ENCODE data around the gene PHF5A. TPM values are rescaled to one million over a fixed set of nuclear protein-coding genes. Genes with fewer than 3 reads are reported as not detected.
A peak's percentile ranks its signal among the peaks of the same experiment; 100 is the strongest.

Gene PHF5A
- total and polyA plus RNA-seq, 2 donors from 2014 or later = 34.0 to 42.2 TPM

GRCh38 chr22:41418717-41419116 is 49.8 kb downstream of the PHF5A start:
- TF ChIP-seq CTCF (IDR thresholded peaks at IDR 0.05; ENCODE audit: borderline replicate concordance, extremely low read depth, insufficient read depth) = no peak
- H3K9ac ChIP-seq (ENCODE audit: low read length in 3 of 3) = no peak overlapping the region
- intact Hi-C loops (cut with DNase I) = no loop called here
- no peaks in the 10 kb centered on the region for H3K9me3 ChIP-seq (ENCODE audit: control insufficient read depth in 2 of 3, insufficient read depth in 1 of 3, low read length in 3 of 3)
- peaks cover 0 to 4% (median 0%) of the 10 kb centered on the region in 3 donors for H3K36me3 ChIP-seq (ENCODE audit: control insufficient read depth in 2 of 3, insufficient read depth in 3 of 3, low read length in 3 of 3)
- FAIRE-seq = no peak
- H3K4me1 ChIP-seq (ENCODE audit: control insufficient read depth in 2 of 3, insufficient read depth in 2 of 3, low read depth in 1 of 3, low read length in 3 of 3) = peaks cover 0 to 27% (median 23%) of the 10 kb centered on the region in 3 donors
- no peak for DNase-seq
- no peak overlapping the region for H3K4me3 ChIP-seq (ENCODE audit: low read length in 3 of 3)
- H3K27me3 ChIP-seq (ENCODE audit: control insufficient read depth, insufficient read depth, low read length) = no peaks in the 10 kb centered on the region
- H3K27ac ChIP-seq (ENCODE audit: low read depth in 2 of 2, low read length in 2 of 2) = peak overlapping the region in 1 of 2 donors; percentile 24

GRCh38 chr22:41417622-41418390 is 50.7 kb downstream of the PHF5A start:
- DNase-seq (peak in 1 of 5 donors; percentile 97), FAIRE-seq (peak; percentile 21)
- TF ChIP-seq CTCF (IDR thresholded peaks at IDR 0.05; ENCODE audit: borderline replicate concordance, extremely low read depth, insufficient read depth) = no peak
- H3K27ac ChIP-seq (ENCODE audit: low read depth in 2 of 2, low read length in 2 of 2) = peak overlapping the region; percentile 24 to 59
- no peaks in the 10 kb centered on the region for H3K9me3 ChIP-seq (ENCODE audit: control insufficient read depth in 2 of 3, insufficient read depth in 1 of 3, low read length in 3 of 3)
- H3K36me3 ChIP-seq (ENCODE audit: control insufficient read depth in 2 of 3, insufficient read depth in 3 of 3, low read length in 3 of 3) = no peaks in the 10 kb centered on the region
- intact Hi-C loops (cut with DNase I) = no loop called here
- H3K27me3 ChIP-seq (ENCODE audit: control insufficient read depth, insufficient read depth, low read length) = no peaks in the 10 kb centered on the region
- H3K9ac ChIP-seq (ENCODE audit: low read length in 3 of 3) = peak overlapping the region in 1 of 3 donors; percentile 51
- peak overlapping the region in 1 of 3 donors; percentile 3 for H3K4me3 ChIP-seq (ENCODE audit: low read length in 3 of 3)
- peaks cover 0 to 27% (median 23%) of the 10 kb centered on the region in 3 donors for H3K4me1 ChIP-seq (ENCODE audit: control insufficient read depth in 2 of 3, insufficient read depth in 2 of 3, low read depth in 1 of 3, low read length in 3 of 3)

- no peaks in the 10 kb centered on the region for H3K9me3 ChIP-seq (ENCODE audit: control insufficient read depth in 2 of 3, insufficient read depth in 1 of 3, low read length in 3 of 3)
- peaks cover 0 to 38% (median 27%) of the 10 kb centered on the region in 3 donors for H3K4me1 ChIP-seq (ENCODE audit: control insufficient read depth in 2 of 3, insufficient read depth in 2 of 3, low read depth in 1 of 3, low read length in 3 of 3)
- H3K27me3 ChIP-seq (ENCODE audit: control insufficient read depth, insufficient read depth, low read length) = no peaks in the 10 kb centered on the region
- no peak for TF ChIP-seq CTCF (IDR thresholded peaks at IDR 0.05; ENCODE audit: borderline replicate concordance, extremely low read depth, insufficient read depth)
- intact Hi-C loops (cut with DNase I) = no loop called here
- peak overlapping the region; percentile 3 to 56 for H3K27ac ChIP-seq (ENCODE audit: low read depth in 2 of 2, low read length in 2 of 2)
- DNase-seq (no peak), FAIRE-seq (no peak)
- H3K9ac ChIP-seq (ENCODE audit: low read length in 3 of 3) = peak overlapping the region in 1 of 3 donors; percentile 75
- H3K36me3 ChIP-seq (ENCODE audit: control insufficient read depth in 2 of 3, insufficient read depth in 3 of 3, low read length in 3 of 3) = no peaks in the 10 kb centered on the region
- peak overlapping the region in 1 of 3 donors; percentile 87 for H3K4me3 ChIP-seq (ENCODE audit: low read length in 3 of 3)
Observed at GRCh38 chr22:41415554-41415953, 52.9 kb downstream of the PHF5A start.

All from kidney (tissue), 14 donors.